H9 (cell line): ENCODE data around the gene DCDC1. TPM values are rescaled to one million over a fixed set of nuclear protein-coding genes. Genes with fewer than 3 reads are reported as not detected.

Experiments used
- DNase-seq: peaks from one replicate; pipeline ENCODE4 v3.0.0-alpha.2; 2017
- H2AFZ ChIP-seq: one replicate; pipeline ENCODE4 v1.6.1; 2013; ENCODE audit warnings: mild to moderate bottlenecking, low read length, control low read depth, moderate library complexity
- H2AK5ac ChIP-seq: 2 replicates; pipeline ENCODE4 v1.6.1; 2013; ENCODE audit warnings: low read length, control low read depth, mixed read lengths; ENCODE audit not compliant: insufficient read length
- H2BK120ac ChIP-seq: one replicate; pipeline ENCODE4 v1.6.1; 2013; ENCODE audit warnings: low read depth, mild to moderate bottlenecking, low read length, control low read depth, inconsistent platforms; ENCODE audit not compliant: poor library complexity, severe bottlenecking
- H2BK12ac ChIP-seq: 2 replicates; pipeline ENCODE4 v1.6.1; 2013; ENCODE audit warnings: low read length, control low read depth, mixed read lengths, low read depth; ENCODE audit not compliant: insufficient read length
- H2BK15ac ChIP-seq: 2 replicates; pipeline ENCODE4 v1.6.1; 2013; ENCODE audit warnings: low read depth, low read length, control low read depth
- H2BK20ac ChIP-seq: one replicate; pipeline ENCODE4 v1.6.1; 2013; ENCODE audit warnings: low read depth, mild to moderate bottlenecking, low read length, control low read depth, inconsistent platforms; ENCODE audit not compliant: poor library complexity, severe bottlenecking
- H2BK5ac ChIP-seq: 2 replicates; pipeline ENCODE4 v1.6.1; 2013; ENCODE audit warnings: low read length, control low read depth, mixed read lengths; ENCODE audit not compliant: insufficient read length
- H3K14ac ChIP-seq: 2 replicates; pipeline ENCODE4 v1.6.1; 2013; ENCODE audit warnings: low read length, control low read depth; ENCODE audit not compliant: insufficient read depth
- H3K18ac ChIP-seq: 2 replicates; pipeline ENCODE4 v1.6.1; 2013; ENCODE audit warnings: low read depth, mild to moderate bottlenecking, mixed read lengths, low read length, control low read depth; ENCODE audit not compliant: insufficient read length
- H3K23ac ChIP-seq: 2 replicates; pipeline ENCODE4 v1.6.1; 2013; ENCODE audit warnings: low read length, control low read depth, mixed read lengths, low read depth; ENCODE audit not compliant: insufficient read length
- H3K23me2 ChIP-seq: 2 replicates; pipeline ENCODE4 v1.6.1; 2013; ENCODE audit warnings: low read depth, mild to moderate bottlenecking, mixed read lengths, low read length, control low read depth; ENCODE audit not compliant: insufficient read length, poor library complexity, severe bottlenecking
- H3K27ac ChIP-seq: 2 replicates; pipeline ENCODE4 v1.5.1; 2013; ENCODE audit warnings: low read length, control low read depth, mixed read lengths, low read depth; ENCODE audit not compliant: insufficient read length
- H3K27me3 ChIP-seq: 2 replicates; pipeline ENCODE4 v1.6.1; 2013; ENCODE audit warnings: low read length, control low read depth, inconsistent platforms; ENCODE audit not compliant: insufficient read depth
- H3K4ac ChIP-seq: 2 replicates; pipeline ENCODE4 v1.6.1; 2013; ENCODE audit warnings: low read depth, mild to moderate bottlenecking, control low read depth, inconsistent platforms, low read length, moderate library complexity
- H3K4me1 ChIP-seq: 2 replicates; pipeline ENCODE4 v1.6.1; 2013; ENCODE audit warnings: low read length, control low read depth, inconsistent platforms; ENCODE audit not compliant: insufficient read depth
- H3K4me2 ChIP-seq: 2 replicates; pipeline ENCODE4 v1.6.1; 2013; ENCODE audit warnings: low read length, control low read depth, mixed read lengths; ENCODE audit not compliant: insufficient read length, insufficient read depth
- H3K56ac ChIP-seq: 2 replicates; pipeline ENCODE4 v1.6.1; 2013; ENCODE audit warnings: low read depth, mild to moderate bottlenecking, mixed read lengths, low read length, control low read depth; ENCODE audit not compliant: insufficient read length
- H3K79me1 ChIP-seq: 2 replicates; pipeline ENCODE4 v1.6.1; 2013; ENCODE audit warnings: low read depth, mild to moderate bottlenecking, moderate library complexity, low read length, control low read depth, inconsistent platforms; ENCODE audit not compliant: insufficient read depth, poor library complexity, severe bottlenecking
- H3K79me2 ChIP-seq: 2 replicates; pipeline ENCODE4 v1.6.1; 2013; ENCODE audit warnings: low read length, control low read depth, inconsistent platforms; ENCODE audit not compliant: insufficient read depth
- H3K9ac ChIP-seq: 2 replicates; pipeline ENCODE4 v1.6.1; 2013; ENCODE audit warnings: low read length, control low read depth, mixed read lengths; ENCODE audit not compliant: insufficient read length; ENCODE audit errors: extremely low read depth
- H3K9me3 ChIP-seq: one replicate; pipeline ENCODE4 v1.6.1; 2013; ENCODE audit warnings: low read depth, low read length, inconsistent platforms; ENCODE audit not compliant: control insufficient read depth
- H3T11ph ChIP-seq: one replicate; pipeline ENCODE4 v1.6.1; 2013; ENCODE audit warnings: mild to moderate bottlenecking, low read length, control low read depth, inconsistent platforms
- H4K20me1 ChIP-seq: one replicate; pipeline ENCODE4 v1.6.1; 2013; ENCODE audit not compliant: control insufficient read depth, insufficient read length, insufficient read depth
- H4K5ac ChIP-seq: 2 replicates; pipeline ENCODE4 v1.6.1; 2013; ENCODE audit warnings: low read depth, mild to moderate bottlenecking, mixed read lengths, low read length, control low read depth; ENCODE audit not compliant: insufficient read length
- H4K8ac ChIP-seq: replicated peaks from 2 replicates; pipeline ENCODE4 v1.6.1; 2013; ENCODE audit warnings: low read length, control low read depth, mixed read lengths, low read depth; ENCODE audit not compliant: insufficient read length
- H4K91ac ChIP-seq: 2 replicates; pipeline ENCODE4 v1.6.1; 2013; ENCODE audit warnings: low read depth, mild to moderate bottlenecking, moderate library complexity, mixed read lengths, low read length, control low read depth; ENCODE audit not compliant: insufficient read length
- H3K27ac Mint-ChIP-seq, 3 experiments: 2 replicates in 2 of 3; 3 replicates in 1 of 3; pipeline ENCODE4 v1.8.0; 2020 to 2021; ENCODE audit warnings: mixed read lengths in 3 of 3, mild to moderate bottlenecking in 1 of 3, moderate library complexity in 1 of 3
- H3K27me3 Mint-ChIP-seq: 2 replicates; pipeline ENCODE4 v1.8.0; 2021; ENCODE audit warnings: low read depth, mild to moderate bottlenecking, moderate library complexity, mixed read lengths
- H3K36me3 Mint-ChIP-seq, 3 experiments: 2 replicates in 2 of 3; 3 replicates in 1 of 3; pipeline ENCODE4 v1.8.0; 2020 to 2021; ENCODE audit warnings: low read depth in 3 of 3, mixed read lengths in 3 of 3; ENCODE audit not compliant: insufficient read depth in 1 of 3
- H3K4me1 Mint-ChIP-seq, 2 experiments: 2 replicates each; pipeline ENCODE4 v1.8.0; 2020; ENCODE audit warnings: mixed read lengths in 2 of 2
- H3K4me3 Mint-ChIP-seq, 2 experiments: 2 replicates in 1 of 2; 3 replicates in 1 of 2; pipeline ENCODE4 v1.8.0; 2020 to 2021; ENCODE audit warnings: mild to moderate bottlenecking in 2 of 2, mixed read lengths in 2 of 2, moderate library complexity in 1 of 2
- H3K9me3 Mint-ChIP-seq, 2 experiments: 2 replicates in 1 of 2; 3 replicates in 1 of 2; pipeline ENCODE4 v1.8.0; 2020; ENCODE audit warnings: mild to moderate bottlenecking in 2 of 2, mixed read lengths in 2 of 2, moderate library complexity in 1 of 2
- CTCF ChIP-seq: fragments of 200-600 bp; sonication (generic); conservative IDR thresholded peaks from 3 replicates; pipeline ENCODE4 v1.8.0; 2021; ENCODE audit warnings: antibody characterized with exemption, mild to moderate bottlenecking
- WGBS: extraction: QIAGEN DNeasy Blood & Tissue Kit; methylation state at CpG from one replicate; pipeline ENCODE4 v1.1.7; 2013; ENCODE audit warnings: missing lambda C conversion rate, low lambda C conversion rate, mixed read lengths; ENCODE audit not compliant: insufficient read length; ENCODE audit errors: extremely low coverage; 5-methylcytosine and 5-hydroxymethylcytosine counted together
- total RNA-seq: library from RNA; stranded (reverse); gene quantifications from 2 replicates; pipeline ENCODE4 v1.2.1, GENCODE V29; 2021

Gene DCDC1
- total RNA-seq, 1 experiment from 2014 or later: 0.09 TPM

- H3T11ph ChIP-seq: no peak overlapping the region
- TF ChIP-seq CTCF: no peak
- no peaks in the 10 kb centered on the region for H3K27me3 Mint-ChIP-seq
These were observed 255.1 kb downstream of the DCDC1 start for GRCh38 chr11:31114442-31114841.

More at GRCh38 chr11:31114442-31114841, 255.1 kb downstream of the DCDC1 start:
- H3K9me3 ChIP-seq: no peaks in the 10 kb centered on the region
- Mint-ChIP-seq H3K36me3 (peaks cover 0 to 2% (median 0%) of the 10 kb centered on the region in 3 experiments; a peak in 1 of 7 replicates), H3K27ac (peak overlapping the region in 1 of 3 experiments; percentile 2; a peak in 1 of 7 replicates), H3K9me3 (no peaks in the 10 kb centered on the region), H3K4me3 (no peak overlapping the region), H3K4me1 (peaks cover 10 to 30% of the 10 kb centered on the region in 2 experiments)
- no peaks in the 10 kb centered on the region for H3K79me1 ChIP-seq
- H3K23me2 ChIP-seq: no peaks in the 10 kb centered on the region
- no peak overlapping the region for H2AK5ac ChIP-seq
- H3K56ac ChIP-seq: no peak overlapping the region
- H2BK5ac ChIP-seq: no peak overlapping the region
- DNase-seq: no peak
- no peak overlapping the region for H2AFZ ChIP-seq
- H4K5ac ChIP-seq: no peak overlapping the region
- no peaks in the 10 kb centered on the region for H3K4me1 ChIP-seq
- H2BK12ac ChIP-seq: no peak overlapping the region
- H2BK15ac ChIP-seq: no peak overlapping the region
- H3K79me2 ChIP-seq: no peaks in the 10 kb centered on the region; the same call in 1 of the 2 replicates
- no peak overlapping the region for H2BK120ac ChIP-seq
- H4K20me1 ChIP-seq: no peaks in the 10 kb centered on the region
- H2BK20ac ChIP-seq: no peak overlapping the region
- no peak overlapping the region for H3K4ac ChIP-seq
- no peaks in the 10 kb centered on the region for H3K27me3 ChIP-seq
- no peak overlapping the region for H4K8ac ChIP-seq
- H3K4me2 ChIP-seq: no peak overlapping the region
- no peak overlapping the region for H3K9ac ChIP-seq
- H3K14ac ChIP-seq: no peak overlapping the region
- WGBS: no CpG with 5 or more reads among the region's 2 CpGs
- no peak overlapping the region for H4K91ac ChIP-seq
- no peak overlapping the region for H3K23ac ChIP-seq
- H3K27ac ChIP-seq: no peak overlapping the region
- H3K18ac ChIP-seq: no peak overlapping the region
